GM23338 (cell line): ENCODE results near the gene ADSS1.

ENCODE experiments used
- CREB1 ChIP-seq: fragments of 250-450 bp; sonication (Bioruptor Pico); IDR thresholded peaks from 2 replicates; pipeline ENCODE4 v1.5.0; 2020; ENCODE audit warnings: low read depth, mild to moderate bottlenecking, moderate library complexity
- EZH2 ChIP-seq: fragments of 200-600 bp; sonication (generic); IDR thresholded peaks from one replicate; pipeline ENCODE4 v1.8.0; 2017; ENCODE audit warnings: antibody characterized with exemption, mild to moderate bottlenecking, low read depth; ENCODE audit not compliant: unreplicated experiment
- EZH2phosphoT487 ChIP-seq: fragments of 200-600 bp; sonication (generic); IDR thresholded peaks from one replicate; pipeline ENCODE4 v1.8.1; 2018; ENCODE audit warnings: antibody characterized with exemption; ENCODE audit not compliant: unreplicated experiment
- POLR2AphosphoS5 ChIP-seq: IDR thresholded peaks from 2 replicates; pipeline ENCODE4 v1.6.1; 2016; ENCODE audit warnings: antibody characterized with exemption, low read depth
- REST ChIP-seq: IDR thresholded peaks from one replicate; pipeline ENCODE4 v1.6.1; 2018; ENCODE audit warnings: antibody characterized with exemption; ENCODE audit not compliant: unreplicated experiment
- TF ChIP-seq, protein P1 (sequence below), 2 experiments: fragments of 200-600 bp in 1 of 2; sonication (generic) in 1 of 2; conservative IDR thresholded peaks; 2 replicates each; pipeline versions ENCODE4 v1.5.1 to v1.6.1; 2016 to 2017; ENCODE audit warnings: antibody characterized with exemption in 2 of 2, low read depth in 2 of 2, mild to moderate bottlenecking in 2 of 2, moderate library complexity in 1 of 2

GRCh38 chr14:104692939-104693315 lies 31.1 kb upstream of the ADSS1 start:
- TF ChIP-seq, protein P1, sequence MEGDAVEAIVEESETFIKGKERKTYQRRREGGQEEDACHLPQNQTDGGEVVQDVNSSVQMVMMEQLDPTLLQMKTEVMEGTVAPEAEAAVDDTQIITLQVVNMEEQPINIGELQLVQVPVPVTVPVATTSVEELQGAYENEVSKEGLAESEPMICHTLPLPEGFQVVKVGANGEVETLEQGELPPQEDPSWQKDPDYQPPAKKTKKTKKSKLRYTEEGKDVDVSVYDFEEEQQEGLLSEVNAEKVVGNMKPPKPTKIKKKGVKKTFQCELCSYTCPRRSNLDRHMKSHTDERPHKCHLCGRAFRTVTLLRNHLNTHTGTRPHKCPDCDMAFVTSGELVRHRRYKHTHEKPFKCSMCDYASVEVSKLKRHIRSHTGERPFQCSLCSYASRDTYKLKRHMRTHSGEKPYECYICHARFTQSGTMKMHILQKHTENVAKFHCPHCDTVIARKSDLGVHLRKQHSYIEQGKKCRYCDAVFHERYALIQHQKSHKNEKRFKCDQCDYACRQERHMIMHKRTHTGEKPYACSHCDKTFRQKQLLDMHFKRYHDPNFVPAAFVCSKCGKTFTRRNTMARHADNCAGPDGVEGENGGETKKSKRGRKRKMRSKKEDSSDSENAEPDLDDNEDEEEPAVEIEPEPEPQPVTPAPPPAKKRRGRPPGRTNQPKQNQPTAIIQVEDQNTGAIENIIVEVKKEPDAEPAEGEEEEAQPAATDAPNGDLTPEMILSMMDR (conservative IDR thresholded peaks at IDR 0.05; ENCODE audit: low read depth in 2 of 2): no peak
- TF ChIP-seq CREB1 (CRISPR knock-in tag) (no peak), EZH2 (no peak), POLR2AphosphoS5 (no peak), REST (no peak), EZH2phosphoT487 (no peak)
